Measurements from ENCODE around the gene ANKS1A. TPM values are rescaled to one million over a fixed set of nuclear protein-coding genes. Genes with fewer than 3 reads are reported as not detected.
"Not testable (repeated sequence)": the region's sequence is repeated elsewhere in the genome, so short reads cannot be mapped to it uniquely, and the experiment has no call there.

The ANKS1A gene
- total RNA-seq, 1 donor from 2014 or later: 35.1 TPM

DNA sequence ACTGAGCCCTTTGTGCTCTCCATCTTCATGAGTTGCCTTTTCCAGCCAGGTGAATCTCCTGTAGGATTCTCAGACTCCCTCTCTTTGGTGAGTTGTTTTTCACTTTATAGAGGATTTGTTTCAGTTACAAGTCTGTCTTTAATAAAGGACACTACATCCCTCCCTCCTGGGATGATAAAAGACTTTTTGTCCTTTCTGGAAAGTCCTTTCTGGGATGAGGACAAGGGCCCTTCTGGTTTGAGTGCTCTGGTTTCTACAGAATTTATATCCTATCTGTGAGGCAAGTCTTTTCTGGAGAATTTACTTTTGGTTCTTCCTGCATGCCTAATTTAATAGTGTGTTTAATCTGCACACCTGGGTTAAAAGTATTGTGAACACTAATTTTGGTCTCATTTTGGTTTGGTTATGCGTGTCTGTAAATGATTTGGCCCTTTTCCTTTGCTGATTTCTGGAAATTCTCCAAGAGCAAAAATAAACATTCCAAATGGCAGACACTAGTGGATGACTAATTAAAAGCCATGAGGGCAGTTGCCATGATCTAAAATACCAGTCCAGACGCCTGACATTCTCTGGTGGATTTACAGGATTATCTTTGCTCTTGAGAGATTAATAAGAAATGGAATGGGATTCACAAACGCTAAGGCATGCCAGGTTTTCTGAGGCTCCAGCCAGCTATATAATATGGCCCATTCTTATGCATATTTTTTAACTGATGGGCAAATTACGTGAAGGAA is 207.2 kb downstream of the ANKS1A start:
- DNase-seq (ENCODE audit: low read depth in 2 of 2): peak; percentile 78 to 82

DNA sequence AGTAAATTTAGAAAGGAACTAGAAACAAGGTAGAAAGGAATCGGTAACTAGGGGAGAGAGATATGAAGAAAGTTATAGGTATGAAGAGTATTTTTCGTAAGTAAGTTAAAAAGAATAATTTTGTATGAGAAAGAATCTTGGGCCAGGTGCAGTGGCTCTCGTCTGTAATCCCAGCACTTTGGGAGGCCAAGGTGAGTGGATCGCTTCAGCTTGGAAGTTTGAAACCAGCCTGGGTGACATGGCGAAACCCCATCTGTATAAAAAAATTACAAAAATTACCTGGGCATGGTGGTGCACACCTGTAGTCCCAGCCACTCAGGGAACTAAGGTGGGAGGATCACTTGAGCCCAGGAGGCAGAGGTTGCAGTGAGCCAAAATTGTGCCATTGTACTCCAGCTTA is 210.1 kb downstream of the ANKS1A start:
- DNase-seq (ENCODE audit: low read depth in 2 of 2): no peak

DNA sequence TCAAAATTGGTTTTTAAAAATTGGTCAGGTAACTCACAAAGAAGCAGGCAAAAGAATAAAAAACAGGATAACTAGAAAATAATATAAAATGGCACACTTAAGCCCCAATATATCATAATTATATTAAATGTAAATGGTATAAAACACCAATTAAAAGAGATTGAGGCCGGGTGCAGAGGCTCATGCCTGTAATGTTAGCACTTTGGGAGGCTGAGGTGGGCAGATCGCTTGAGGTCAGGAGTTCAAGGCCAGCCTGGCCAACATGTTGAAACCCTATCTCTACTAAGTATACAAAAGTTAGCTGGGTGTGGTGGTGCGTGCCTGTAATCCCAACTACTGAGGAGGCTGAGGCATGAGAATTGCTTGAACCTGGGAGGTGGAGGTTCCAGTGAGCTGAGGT is 216.0 kb downstream of the ANKS1A start:
- no peak for DNase-seq (ENCODE audit: low read depth in 2 of 2)

DNA sequence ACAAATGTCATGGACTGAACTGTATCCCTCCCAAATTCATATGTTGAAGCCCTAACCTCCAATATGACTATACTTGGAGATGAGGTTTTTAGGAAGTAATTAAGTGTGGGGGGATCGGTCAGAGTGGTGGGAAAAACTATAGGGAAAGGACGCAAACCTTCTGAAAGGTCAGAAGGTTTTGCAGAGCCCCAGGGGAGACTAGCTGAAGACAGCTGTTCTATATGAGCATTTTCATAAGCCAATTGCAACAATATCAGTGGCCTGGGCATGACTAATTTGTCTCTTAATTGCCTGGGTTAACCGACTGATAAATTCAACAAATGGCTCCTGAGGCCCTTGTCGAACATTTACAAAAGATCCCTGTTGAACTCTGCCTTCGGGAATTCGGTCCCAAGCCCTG is 217.0 kb downstream of the ANKS1A start:
- DNase-seq (ENCODE audit: low read depth in 2 of 2): not testable (repeated sequence)

DNA sequence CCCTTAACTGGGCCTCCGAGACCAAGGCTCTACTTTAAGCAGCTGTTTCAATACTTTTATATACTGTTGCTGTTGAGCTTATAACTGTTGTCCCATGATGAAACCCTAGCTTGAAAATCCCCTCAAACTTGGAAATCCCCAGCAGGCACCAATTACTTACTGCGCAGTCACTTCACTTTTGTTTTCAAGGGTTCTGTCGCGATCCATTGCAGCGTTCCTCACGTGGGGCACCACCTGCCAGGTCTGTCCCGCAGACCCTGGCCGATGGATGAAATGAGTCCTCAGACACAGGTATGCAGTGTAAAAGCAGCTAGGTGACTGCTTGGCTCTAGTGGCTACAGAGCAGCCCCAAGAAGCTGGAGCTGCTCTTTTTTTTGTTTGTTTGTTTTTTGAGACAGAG is 218.2 kb downstream of the ANKS1A start:
- not testable (repeated sequence) for DNase-seq (ENCODE audit: low read depth in 2 of 2)

DNA sequence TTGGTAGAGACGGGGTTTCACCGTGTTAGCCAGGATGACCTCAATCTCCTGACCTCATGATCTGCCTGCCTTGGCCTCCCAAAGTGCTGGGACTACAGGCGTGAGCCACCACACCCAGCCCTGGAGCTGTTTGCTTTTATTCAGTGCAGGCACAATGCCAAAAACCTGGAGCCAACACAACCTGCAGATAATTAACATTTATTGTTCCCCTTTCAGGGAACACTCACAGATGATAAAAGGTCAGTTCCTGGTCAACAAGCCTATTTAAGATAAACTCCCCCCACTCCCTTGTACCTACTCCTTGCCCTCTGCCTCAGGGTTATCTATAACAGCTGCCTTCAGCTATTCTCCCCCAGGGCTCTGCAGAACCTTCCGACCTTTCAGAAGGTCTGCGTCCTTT is 218.7 kb downstream of the ANKS1A start:
- DNase-seq (ENCODE audit: low read depth in 2 of 2): not testable (repeated sequence)

DNA sequence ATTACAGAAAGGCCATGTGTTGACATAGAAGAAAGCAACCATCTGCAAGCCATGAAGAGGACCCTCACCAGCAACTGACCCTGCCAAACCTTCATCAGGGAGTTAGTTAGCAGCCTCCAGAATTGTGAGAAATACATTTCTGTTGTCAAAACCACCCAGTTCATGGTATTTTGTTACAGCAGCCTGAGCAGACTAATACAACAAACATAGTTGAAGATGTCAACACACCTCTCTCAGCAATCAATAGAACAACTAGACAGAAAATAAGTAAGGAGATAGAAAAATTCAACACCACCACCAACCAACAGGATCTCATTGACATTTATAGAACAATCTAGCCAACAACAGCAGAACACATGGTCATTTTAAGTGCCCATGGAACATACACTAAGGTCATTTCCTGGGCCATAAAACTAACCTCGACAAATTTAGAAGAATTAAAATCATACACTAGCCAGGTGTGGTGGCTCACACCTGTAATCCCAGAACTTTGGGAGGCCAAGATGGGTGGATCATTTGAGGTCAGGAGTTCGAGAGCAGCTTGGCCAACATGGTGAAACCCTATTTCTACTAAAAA is 219.3 kb downstream of the ANKS1A start:
- no peak for DNase-seq (ENCODE audit: low read depth in 2 of 2)

DNA sequence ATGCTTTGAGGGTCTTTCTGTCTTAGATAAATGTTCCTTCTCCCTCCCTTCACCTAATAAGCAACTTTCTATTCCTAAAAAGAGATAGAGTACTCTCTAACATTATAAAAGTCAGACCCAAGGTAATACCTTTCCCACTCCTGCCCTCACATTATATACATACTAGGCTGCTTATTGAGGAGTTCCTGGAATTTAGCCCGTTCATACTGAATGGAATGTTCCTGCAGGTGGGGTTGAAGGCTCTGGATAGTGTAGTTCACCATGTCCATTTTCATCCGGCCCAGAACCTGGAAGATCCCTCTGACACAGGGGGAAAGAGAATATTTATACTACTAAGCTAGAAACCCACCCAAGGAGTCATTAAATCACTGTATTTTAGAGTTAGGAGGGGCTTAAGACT is 231.7 kb downstream of the ANKS1A start:
- no peak for DNase-seq (ENCODE audit: low read depth in 2 of 2)

DNA sequence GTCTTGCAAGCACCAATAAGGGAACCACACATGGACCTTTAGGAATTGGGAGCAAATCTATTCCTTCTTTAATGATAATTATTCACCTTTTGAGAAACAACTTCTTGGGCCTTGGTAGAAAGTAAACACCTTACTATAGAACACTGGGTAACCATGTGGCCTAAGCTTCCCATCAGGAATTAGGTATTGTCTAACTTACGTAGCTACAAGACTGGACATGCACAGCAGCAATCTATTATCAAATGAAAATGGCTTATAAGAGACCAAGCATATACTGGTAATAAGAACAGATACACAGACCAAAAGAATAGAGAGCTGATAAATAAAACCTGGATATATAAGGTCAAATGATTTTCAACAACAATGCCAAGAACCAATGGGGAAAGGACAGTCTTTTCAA is 235.3 kb downstream of the ANKS1A start:
- no peak for DNase-seq (ENCODE audit: low read depth in 2 of 2)

DNA sequence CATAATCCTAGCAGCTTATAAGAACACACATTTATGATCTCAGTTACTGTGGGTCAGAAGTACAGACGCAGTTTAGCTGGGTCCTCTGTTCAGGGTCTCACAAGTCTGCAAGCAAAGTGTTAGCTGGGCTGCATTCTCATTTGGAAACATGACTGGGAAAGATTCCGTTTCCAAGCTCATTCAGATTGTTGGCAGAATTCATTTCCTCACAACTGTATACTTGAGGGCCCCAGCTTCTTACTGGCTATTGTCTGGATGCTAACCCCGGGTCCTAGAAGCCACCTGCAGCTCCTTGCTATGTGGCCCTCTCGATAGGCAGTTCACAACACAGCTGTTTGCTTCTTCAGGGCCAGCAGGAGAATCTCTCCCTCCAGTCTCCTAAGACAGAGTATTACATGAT is 239.0 kb downstream of the ANKS1A start:
- peak in 1 of 2 donors; percentile 9 for DNase-seq (ENCODE audit: low read depth in 2 of 2)

DNA sequence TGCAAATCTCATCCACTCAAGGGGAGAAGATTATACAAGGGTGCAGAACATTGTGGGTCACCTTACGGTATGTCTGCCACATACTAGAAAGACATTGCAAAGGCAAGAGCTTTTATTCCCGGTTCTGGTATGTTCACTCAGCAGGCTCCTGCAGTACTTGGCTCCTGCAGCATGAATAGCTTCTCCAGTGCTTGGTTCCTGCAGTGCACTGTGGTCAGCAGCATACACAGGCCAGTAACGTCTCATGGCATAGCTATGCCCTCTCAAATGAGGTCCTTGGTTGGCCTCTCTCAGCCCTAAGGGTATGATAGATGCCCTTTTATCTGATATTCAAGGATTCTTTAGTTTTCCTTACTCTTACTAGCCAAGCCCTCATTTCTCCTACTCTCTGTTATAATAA is 239.4 kb downstream of the ANKS1A start:
- DNase-seq (ENCODE audit: low read depth in 2 of 2): no peak

DNA sequence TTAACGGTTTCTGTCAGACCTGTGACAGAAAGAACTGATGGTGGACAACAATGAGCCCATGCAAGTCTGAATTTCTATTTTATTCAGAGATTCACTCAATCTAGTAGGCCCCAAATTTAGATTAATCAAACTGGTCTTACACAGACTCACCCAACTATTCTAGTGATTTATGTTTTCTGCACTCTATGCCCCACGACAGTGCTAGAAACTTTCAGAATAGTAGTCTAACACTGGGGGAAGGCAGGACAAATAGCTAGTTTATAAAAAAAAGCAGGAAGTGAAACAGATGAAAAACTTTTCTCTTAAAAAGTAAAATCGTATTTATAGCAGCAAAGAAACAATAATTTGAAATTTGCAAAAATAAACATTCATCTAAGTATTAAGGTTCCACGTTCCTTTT is 247.1 kb downstream of the ANKS1A start:
- no peak for DNase-seq (ENCODE audit: low read depth in 2 of 2)

DNA sequence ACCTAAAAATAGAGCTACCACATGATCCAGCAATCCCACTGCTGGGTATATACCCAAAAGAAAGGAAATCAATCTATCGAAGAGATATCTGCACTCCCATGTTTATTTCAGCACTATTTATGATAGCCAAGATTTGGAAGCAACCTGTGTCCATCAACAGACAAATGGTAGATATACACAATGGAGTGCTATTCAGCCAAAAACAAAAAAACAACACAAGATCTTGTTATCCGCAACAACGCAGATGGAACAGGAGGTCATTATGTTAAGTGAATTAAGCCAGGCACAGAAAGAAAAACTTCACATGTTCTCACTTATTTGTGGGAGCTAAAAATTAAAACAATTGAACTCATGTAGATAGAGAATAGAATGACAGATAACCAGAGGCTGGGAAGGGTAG is 249.1 kb downstream of the ANKS1A start:
- DNase-seq (ENCODE audit: low read depth in 2 of 2): peak; percentile 14 to 39

DNA sequence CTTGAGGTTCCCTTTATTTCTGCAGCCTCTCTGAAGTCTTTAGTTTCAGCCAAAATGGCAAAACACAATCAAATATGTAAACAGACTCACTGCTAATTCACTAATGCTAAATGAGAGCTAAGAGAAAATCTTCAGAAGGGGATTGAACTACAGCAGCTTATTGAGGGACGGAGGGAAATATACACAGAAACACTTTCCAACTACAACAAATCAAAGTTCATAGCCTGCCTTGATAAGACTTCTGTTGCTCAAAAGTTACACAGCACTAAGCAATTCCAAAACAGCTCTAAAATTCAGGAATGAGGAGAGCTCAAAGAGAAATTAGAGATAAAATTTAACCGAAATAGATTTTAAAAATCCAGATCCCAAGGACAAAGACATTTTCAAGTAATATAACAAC is 250.4 kb downstream of the ANKS1A start:
- DNase-seq (ENCODE audit: low read depth in 2 of 2): no peak

DNA sequence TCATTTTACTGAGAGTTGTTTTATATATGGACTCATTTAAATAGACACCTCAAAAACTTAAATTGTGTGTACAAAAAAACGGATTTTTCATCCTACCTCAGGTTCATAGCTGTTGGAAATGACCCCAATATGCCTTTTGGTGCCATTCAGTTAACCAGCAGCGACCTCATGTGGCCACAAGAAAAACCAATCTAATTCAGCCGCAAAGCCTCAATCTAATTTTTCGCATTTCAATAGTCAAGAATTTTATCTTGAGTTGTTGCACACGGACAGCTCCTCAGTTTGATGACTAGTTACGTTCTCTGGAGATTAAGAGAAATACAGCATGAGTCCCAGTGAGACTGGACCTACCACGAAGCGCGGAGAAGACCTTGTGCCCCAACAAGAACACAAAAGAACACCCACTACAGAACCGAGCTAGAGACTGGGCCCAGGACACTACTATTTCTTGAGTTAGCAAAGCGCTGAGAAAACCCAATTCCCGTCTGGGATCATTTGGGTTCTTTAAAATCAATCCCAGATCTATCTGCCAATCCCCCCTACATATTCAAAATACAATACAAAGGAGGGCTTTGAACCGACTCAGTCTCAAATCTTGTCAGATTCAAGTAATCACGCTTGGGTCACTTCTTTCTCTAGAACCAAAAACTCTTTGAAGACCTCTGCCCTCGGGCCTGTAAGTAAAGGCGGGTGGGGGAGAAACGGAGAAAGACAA is 251.0 kb downstream of the ANKS1A start:
- peak; percentile 79 to 89 for DNase-seq (ENCODE audit: low read depth in 2 of 2)

DNA sequence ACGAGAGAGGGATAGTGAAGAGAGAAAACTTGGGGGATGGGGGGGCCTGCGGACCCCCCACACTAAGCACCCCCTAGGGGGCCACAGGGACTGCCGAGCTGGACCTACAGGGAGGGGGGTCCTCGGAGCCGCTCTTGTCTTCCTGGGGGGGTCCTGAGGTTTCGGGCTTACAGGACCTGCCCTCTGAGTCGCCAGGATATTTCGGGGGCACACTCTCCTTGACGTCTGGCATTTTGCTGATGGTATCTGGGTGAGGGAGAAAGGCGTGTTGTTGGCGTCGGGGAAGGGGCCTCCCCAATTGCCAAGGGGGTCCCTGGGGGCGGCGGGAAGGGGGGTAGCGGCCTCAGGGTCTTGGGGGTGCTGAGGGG is 251.6 kb downstream of the ANKS1A start:
- no peak for DNase-seq (ENCODE audit: low read depth in 2 of 2)

Other genes starting within 250 kb of the ANKS1A start
- gene ILRUN, start 192.5 kb upstream of the ANKS1A start, total RNA-seq: 32.0 and 48.8 TPM in 2 replicates
- 57.3 and 59.9 TPM in 2 replicates for gene SNRPC, start 131.8 kb upstream of the ANKS1A start, total RNA-seq
- 6.8 and 13.3 TPM in 2 replicates for gene BLTP3A, start 97.2 kb upstream of the ANKS1A start, total RNA-seq
- 25.9 and 26.0 TPM in 2 replicates for gene TAF11, start 1.2 kb upstream of the ANKS1A start, total RNA-seq